Measurements from ENCODE around the gene ZNF207.
"Not testable (repeated sequence)": the region's sequence is repeated elsewhere in the genome, so short reads cannot be mapped to it uniquely, and the experiment has no call there.

ZNF207 gene

GRCh38 chr17:32388613-32389459 lies 38.9 kb downstream of the ZNF207 start:
- no peak for DNase-seq

- no peak for DNase-seq
Observed at GRCh38 chr17:32393904-32394303, 43.9 kb downstream of the ZNF207 start.

GRCh38 chr17:32396343-32396742 lies 46.4 kb downstream of the ZNF207 start:
- DNase-seq, result no peak

GRCh38 chr17:32398946-32399345 lies 49.0 kb downstream of the ZNF207 start:
- no peak for DNase-seq

- not testable (repeated sequence) for DNase-seq
Observed at GRCh38 chr17:32410085-32410484, 60.1 kb downstream of the ZNF207 start.

- no peak for DNase-seq
Observed at GRCh38 chr17:32426894-32427293, 76.9 kb downstream of the ZNF207 start.

- no peak for DNase-seq
Observed at GRCh38 chr17:32429598-32429997, 79.6 kb downstream of the ZNF207 start.

Measured in CD4-positive, alpha-beta T cell treated with Interleukin-17A for 4 hours (primary cell).